BLaER1 (cell line): ENCODE measurements around the gene RPS27A.
"Not testable (repeated sequence)": the region's sequence is repeated elsewhere in the genome, so short reads cannot be mapped to it uniquely, and the experiment has no call there.

Source experiments
- H3K27ac ChIP-seq: shearing (Covaris generic); formaldehyde crosslinking; 2 replicates; pipeline ENCODE4 v1.8.1; 2022
- H3K27me3 ChIP-seq: shearing (Covaris generic); formaldehyde crosslinking; 2 replicates; pipeline ENCODE4 v1.8.1; 2022
- H3K36me3 ChIP-seq: shearing (Covaris generic); formaldehyde crosslinking; 2 replicates; pipeline ENCODE4 v1.8.1; 2022
- H3K4me1 ChIP-seq: shearing (Covaris generic); formaldehyde crosslinking; 2 replicates; pipeline ENCODE4 v1.8.1; 2022
- H3K4me2 ChIP-seq: shearing (Covaris generic); formaldehyde crosslinking; 2 replicates; pipeline ENCODE4 v1.8.1; 2022
- H3K4me3 ChIP-seq: shearing (Covaris generic); formaldehyde crosslinking; 2 replicates; pipeline ENCODE4 v1.8.1; 2022
- H3K9ac ChIP-seq: shearing (Covaris generic); formaldehyde crosslinking; 2 replicates; pipeline ENCODE4 v1.8.1; 2022
- H3K9me3 ChIP-seq: shearing (Covaris generic); formaldehyde crosslinking; 2 replicates; pipeline ENCODE4 v1.8.1; 2022
- H4K20me1 ChIP-seq: shearing (Covaris generic); formaldehyde crosslinking; 2 replicates; pipeline ENCODE4 v1.8.1; 2022
- Cebpa-rat ChIP-seq: shearing (Covaris generic); IDR thresholded peaks from 2 replicates; pipeline ENCODE4 v1.8.1; 2022

Gene RPS27A

GRCh38 chr2:55236992-55237543 is 4.6 kb downstream of the RPS27A start:
- H3K36me3 ChIP-seq = peaks cover 62% of the 10 kb centered on the region
- no peak overlapping the region for H3K4me2 ChIP-seq
- no peak overlapping the region for H3K27ac ChIP-seq
- no peaks in the 10 kb centered on the region for H3K9me3 ChIP-seq
- no peaks in the 10 kb centered on the region for H3K27me3 ChIP-seq
- no peak overlapping the region for H3K4me3 ChIP-seq
- no peak for TF ChIP-seq Cebpa-rat
- peaks cover 40% of the 10 kb centered on the region for H3K4me1 ChIP-seq
- H3K9ac ChIP-seq = no peak overlapping the region
- peaks cover 40% of the 10 kb centered on the region for H4K20me1 ChIP-seq

- Histone ChIP-seq H4K20me1 (peaks cover 24% of the 10 kb centered on the region), H3K4me3 (no peak overlapping the region), H3K4me2 (no peak overlapping the region), H3K27me3 (no peaks in the 10 kb centered on the region), H3K27ac (no peak overlapping the region), H3K9ac (no peak overlapping the region), H3K4me1 (peaks cover 29% of the 10 kb centered on the region), H3K36me3 (peaks cover 58% of the 10 kb centered on the region), H3K9me3 (no peaks in the 10 kb centered on the region)
- no peak for TF ChIP-seq Cebpa-rat
These were observed 7.3 kb downstream of the RPS27A start for GRCh38 chr2:55239656-55240222.

GRCh38 chr2:55241582-55241981 is 9.1 kb downstream of the RPS27A start:
- peak overlapping the region; percentile 37 for H3K4me2 ChIP-seq
- not testable (repeated sequence) for H3K27me3 ChIP-seq, H3K9ac ChIP-seq, H3K9me3 ChIP-seq, H4K20me1 ChIP-seq, H3K27ac ChIP-seq, H3K4me3 ChIP-seq
- peaks cover 22% of the 10 kb centered on the region for H3K4me1 ChIP-seq
- H3K36me3 ChIP-seq = peaks cover 57% of the 10 kb centered on the region

GRCh38 chr2:55242617-55243016 is 10.1 kb downstream of the RPS27A start:
- no peak overlapping the region for H3K4me3 ChIP-seq
- H3K36me3 ChIP-seq = peaks cover 56% of the 10 kb centered on the region

GRCh38 chr2:55245411-55245810 is 12.9 kb downstream of the RPS27A start:
- no peak for TF ChIP-seq Cebpa-rat
- H3K9me3 ChIP-seq = no peaks in the 10 kb centered on the region
- H3K36me3 ChIP-seq = peaks cover 65% of the 10 kb centered on the region
- H3K4me3 ChIP-seq = no peak overlapping the region
- H3K27me3 ChIP-seq = no peaks in the 10 kb centered on the region
- H3K4me1 ChIP-seq = peaks cover 13% of the 10 kb centered on the region
- no peak overlapping the region for H3K27ac ChIP-seq
- no peaks in the 10 kb centered on the region for H4K20me1 ChIP-seq
- no peak overlapping the region for H3K4me2 ChIP-seq
- H3K9ac ChIP-seq = no peak overlapping the region

More at GRCh38 chr2:55242617-55243016, 10.1 kb downstream of the RPS27A start:
- no peaks in the 10 kb centered on the region for H3K9me3 ChIP-seq
- no peak for TF ChIP-seq Cebpa-rat
- no peaks in the 10 kb centered on the region for H4K20me1 ChIP-seq
- peaks cover 22% of the 10 kb centered on the region for H3K4me1 ChIP-seq
- H3K27me3 ChIP-seq = no peaks in the 10 kb centered on the region
- no peak overlapping the region for H3K4me2 ChIP-seq
- H3K27ac ChIP-seq = no peak overlapping the region
- H3K9ac ChIP-seq = no peak overlapping the region

GRCh38 chr2:55247025-55247424 is 14.5 kb downstream of the RPS27A start:
- H3K36me3 ChIP-seq = peaks cover 62% of the 10 kb centered on the region
- TF ChIP-seq Cebpa-rat = no peak
- H4K20me1 ChIP-seq = no peaks in the 10 kb centered on the region

GRCh38 chr2:55252832-55253231 is 20.3 kb downstream of the RPS27A start:
- H3K27ac ChIP-seq = no peak overlapping the region
- H4K20me1 ChIP-seq = no peaks in the 10 kb centered on the region
- no peak overlapping the region for H3K4me3 ChIP-seq
- peaks cover 67% of the 10 kb centered on the region for H3K36me3 ChIP-seq
- H3K9me3 ChIP-seq = no peaks in the 10 kb centered on the region
- H3K4me1 ChIP-seq = no peaks in the 10 kb centered on the region
- H3K4me2 ChIP-seq = no peak overlapping the region
- H3K27me3 ChIP-seq = no peaks in the 10 kb centered on the region
- TF ChIP-seq Cebpa-rat = no peak
- no peak overlapping the region for H3K9ac ChIP-seq

More at GRCh38 chr2:55247025-55247424, 14.5 kb downstream of the RPS27A start:
- Histone ChIP-seq H3K4me3 (no peak overlapping the region), H3K9ac (no peak overlapping the region), H3K9me3 (no peaks in the 10 kb centered on the region), H3K27ac (no peak overlapping the region), H3K4me2 (no peak overlapping the region), H3K4me1 (peaks cover 4% of the 10 kb centered on the region), H3K27me3 (no peaks in the 10 kb centered on the region)

- not testable (repeated sequence) for H4K20me1 ChIP-seq, H3K9me3 ChIP-seq, H3K4me2 ChIP-seq, H3K27ac ChIP-seq, H3K4me1 ChIP-seq, H3K4me3 ChIP-seq, H3K27me3 ChIP-seq, H3K9ac ChIP-seq
- peaks cover 82% of the 10 kb centered on the region for H3K36me3 ChIP-seq
These were observed 27.1 kb downstream of the RPS27A start for GRCh38 chr2:55259586-55259985.

- Histone ChIP-seq H3K4me3 (peak overlapping the region; percentile 77), H3K27ac (peak overlapping the region; percentile 85), H3K4me2 (peak overlapping the region; percentile 82), H3K36me3 (peaks cover 27% of the 10 kb centered on the region), H3K9me3 (no peaks in the 10 kb centered on the region), H4K20me1 (no peaks in the 10 kb centered on the region), H3K9ac (peak overlapping the region; percentile 84), H3K4me1 (peaks cover 18% of the 10 kb centered on the region), H3K27me3 (no peaks in the 10 kb centered on the region)
- no peak for TF ChIP-seq Cebpa-rat
These were observed 35.9 kb downstream of the RPS27A start for GRCh38 chr2:55268288-55268906.

- TF ChIP-seq Cebpa-rat = no peak
- Histone ChIP-seq H3K9ac (peak within 1 kb of the TSS; percentile 84), H3K4me3 (peak within 1 kb of the TSS; percentile 77), H3K36me3 (peaks cover 21% of the 10 kb centered on the region), H3K27ac (peak within 1 kb of the TSS; percentile 85), H3K4me2 (peak within 1 kb of the TSS; percentile 82), H3K4me1 (peaks cover 18% of the 10 kb centered on the region), H4K20me1 (no peaks in the 10 kb centered on the region), H3K27me3 (no peaks in the 10 kb centered on the region), H3K9me3 (no peaks in the 10 kb centered on the region)
These were observed 36.6 kb downstream of the RPS27A start, which contains the start of gene MTIF2 for GRCh38 chr2:55268907-55269644. MTIF2 (minus strand) TSS chr2:55269231; CDS start chr2:55263858, 5,373 bp downstream.
